GM10248 (cell line): ENCODE measurements around the gene HAO2.

ENCODE experiments used
- CTCF ChIA-PET: fragments of 300-600 bp; sonication (Branson Sonifier 250); formaldehyde crosslinking; extraction: SDS; loops from one replicate; lab custom pipeline; 2021; ENCODE audit warnings: antibody characterized with exemption; lab: Yijun Ruan, JAX
- POLR2A ChIA-PET: fragments of 350-650 bp; sonication (Branson Sonifier 250); formaldehyde crosslinking; extraction: SDS; loops from one replicate; lab custom pipeline; 2020; ENCODE audit warnings: antibody characterized with exemption; lab: Yijun Ruan, JAX
- DNase-seq: peaks from one replicate; pipeline ENCODE4 v3.0.0; 2012; ENCODE audit errors: extremely low spot score
- TF ChIP-seq, protein P1 (sequence below): IDR thresholded peaks from 2 replicates; pipeline ENCODE4 v1.5.1; 2012; ENCODE audit warnings: mild to moderate bottlenecking, low read depth; ENCODE audit errors: extremely low read depth, missing control alignments, control extremely low read depth

The HAO2 gene

DNA sequence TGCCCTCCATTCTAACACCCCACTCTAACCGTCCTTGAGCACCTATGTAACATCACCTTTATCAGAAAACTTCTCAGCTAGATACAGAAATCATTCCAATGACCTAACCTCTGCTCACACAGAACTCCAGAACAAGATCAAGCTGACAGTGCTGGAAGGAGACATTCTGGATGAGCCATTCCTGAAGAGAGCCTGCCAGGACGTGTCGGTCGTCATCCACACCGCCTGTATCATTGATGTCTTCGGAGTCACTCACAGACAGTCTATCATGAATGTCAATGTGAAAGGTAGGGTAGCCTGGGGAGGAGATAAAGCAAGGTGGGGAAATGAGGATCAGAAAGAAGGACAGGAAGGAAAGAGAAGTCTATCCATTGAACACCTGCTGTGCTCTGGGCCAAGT lies 74.2 kb downstream of the HAO2 start:
- CTCF ChIA-PET = no interaction called here
- TF ChIP-seq, protein P1, sequence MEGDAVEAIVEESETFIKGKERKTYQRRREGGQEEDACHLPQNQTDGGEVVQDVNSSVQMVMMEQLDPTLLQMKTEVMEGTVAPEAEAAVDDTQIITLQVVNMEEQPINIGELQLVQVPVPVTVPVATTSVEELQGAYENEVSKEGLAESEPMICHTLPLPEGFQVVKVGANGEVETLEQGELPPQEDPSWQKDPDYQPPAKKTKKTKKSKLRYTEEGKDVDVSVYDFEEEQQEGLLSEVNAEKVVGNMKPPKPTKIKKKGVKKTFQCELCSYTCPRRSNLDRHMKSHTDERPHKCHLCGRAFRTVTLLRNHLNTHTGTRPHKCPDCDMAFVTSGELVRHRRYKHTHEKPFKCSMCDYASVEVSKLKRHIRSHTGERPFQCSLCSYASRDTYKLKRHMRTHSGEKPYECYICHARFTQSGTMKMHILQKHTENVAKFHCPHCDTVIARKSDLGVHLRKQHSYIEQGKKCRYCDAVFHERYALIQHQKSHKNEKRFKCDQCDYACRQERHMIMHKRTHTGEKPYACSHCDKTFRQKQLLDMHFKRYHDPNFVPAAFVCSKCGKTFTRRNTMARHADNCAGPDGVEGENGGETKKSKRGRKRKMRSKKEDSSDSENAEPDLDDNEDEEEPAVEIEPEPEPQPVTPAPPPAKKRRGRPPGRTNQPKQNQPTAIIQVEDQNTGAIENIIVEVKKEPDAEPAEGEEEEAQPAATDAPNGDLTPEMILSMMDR = no peak

More for the DNA sequence above, 74.2 kb downstream of the HAO2 start:
- POLR2A ChIA-PET = no interaction called here
- DNase-seq = no peak
